SK-N-SH treated with all-trans-retinoic acid at 6 μM for 48 hours (cell line): ENCODE measurements around the gene SPP2.

ENCODE experiments used
- ARNTL ChIP-seq: fragments of 450-650 bp; formaldehyde crosslinking; IDR thresholded peaks from 2 replicates; pipeline ENCODE4 v1.5.0; 2020; ENCODE audit warnings: low read depth, mild to moderate bottlenecking, moderate library complexity, borderline replicate concordance
- BACH2 ChIP-seq: fragments of 250-450 bp; sonication (Bioruptor Pico); IDR thresholded peaks from 2 replicates; pipeline ENCODE4 v1.9.0; 2021; ENCODE audit warnings: mild to moderate bottlenecking, borderline replicate concordance
- ESRRG ChIP-seq: fragments of 250-450 bp; sonication (Bioruptor Pico); IDR thresholded peaks from 2 replicates; pipeline ENCODE4 v1.6.1; 2021; ENCODE audit warnings: mild to moderate bottlenecking
- OSR1 ChIP-seq: fragments of 250-450 bp; sonication (Bioruptor Pico); IDR thresholded peaks from 2 replicates; pipeline ENCODE4 v1.8.0; 2022; ENCODE audit warnings: moderate library complexity, mild to moderate bottlenecking, inconsistent platforms
- RARB ChIP-seq: fragments of 250-450 bp; sonication (Bioruptor Pico); IDR thresholded peaks from 2 replicates; pipeline ENCODE4 v1.8.0; 2021; ENCODE audit warnings: mild to moderate bottlenecking, moderate library complexity
- ZC3H10 ChIP-seq: fragments of 250-450 bp; sonication (Bioruptor Pico); IDR thresholded peaks from 2 replicates; pipeline ENCODE4 v1.5.1; 2021; ENCODE audit warnings: mild to moderate bottlenecking, moderate library complexity
- ZFP3 ChIP-seq: fragments of 250-450 bp; sonication (Bioruptor Pico); IDR thresholded peaks from 2 replicates; pipeline ENCODE4 v1.5.0; 2020; ENCODE audit warnings: mild to moderate bottlenecking, moderate library complexity
- ZFP30 ChIP-seq: fragments of 450-650 bp; formaldehyde crosslinking; IDR thresholded peaks from 2 replicates; pipeline ENCODE4 v1.5.0; 2022; ENCODE audit warnings: mild to moderate bottlenecking, moderate library complexity
- ZNF70 ChIP-seq: fragments of 450-650 bp; formaldehyde crosslinking; IDR thresholded peaks from 2 replicates; pipeline ENCODE4 v1.5.0; 2020; ENCODE audit warnings: mild to moderate bottlenecking, moderate library complexity
- TF ChIP-seq, protein P1 (sequence below): fragments of 250-450 bp; sonication (Bioruptor Pico); IDR thresholded peaks from 2 replicates; pipeline ENCODE4 v1.5.1; 2020; ENCODE audit warnings: low read depth, mild to moderate bottlenecking, moderate library complexity
- TF ChIP-seq, protein P2 (sequence below): fragments of 250-450 bp; sonication (Bioruptor Pico); IDR thresholded peaks from 2 replicates; pipeline ENCODE4 v1.8.0; 2020; ENCODE audit warnings: mild to moderate bottlenecking, moderate library complexity, borderline replicate concordance
- TF ChIP-seq, protein P3 (sequence below): fragments of 250-450 bp; sonication (Bioruptor Pico); IDR thresholded peaks from 2 replicates; pipeline ENCODE4 v1.8.0; 2021; ENCODE audit warnings: low read depth, mild to moderate bottlenecking, moderate library complexity, borderline replicate concordance

DNA sequence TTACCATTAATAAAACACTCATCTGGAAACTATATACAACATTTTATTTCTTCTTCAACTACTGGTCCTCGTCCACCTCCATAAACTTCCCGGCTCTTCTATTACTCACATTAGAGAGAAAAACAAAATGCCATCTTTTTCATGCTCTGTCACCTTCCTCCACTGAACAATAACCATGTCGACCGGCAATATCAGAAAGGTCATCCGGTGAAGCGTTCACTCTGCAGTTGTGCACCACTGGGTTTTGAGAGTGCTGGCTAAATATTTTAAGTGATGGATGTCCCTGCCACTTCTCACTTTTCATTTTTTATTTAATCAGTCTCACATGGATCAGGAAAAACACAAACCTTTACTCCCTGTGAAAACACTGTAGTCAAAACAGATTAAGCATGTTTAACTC, 48.2 kb downstream of the SPP2 start:
- TF ChIP-seq ZFP3 (CRISPR knock-in tag) (no peak), ARNTL (CRISPR knock-in tag) (no peak), OSR1 (CRISPR knock-in tag) (no peak), ZNF70 (CRISPR knock-in tag) (no peak), ESRRG (CRISPR knock-in tag) (no peak), BACH2 (CRISPR knock-in tag) (no peak), ZFP30 (no peak), ZC3H10 (CRISPR knock-in tag) (no peak), RARB (CRISPR knock-in tag) (no peak)
- TF ChIP-seq, protein P1, sequence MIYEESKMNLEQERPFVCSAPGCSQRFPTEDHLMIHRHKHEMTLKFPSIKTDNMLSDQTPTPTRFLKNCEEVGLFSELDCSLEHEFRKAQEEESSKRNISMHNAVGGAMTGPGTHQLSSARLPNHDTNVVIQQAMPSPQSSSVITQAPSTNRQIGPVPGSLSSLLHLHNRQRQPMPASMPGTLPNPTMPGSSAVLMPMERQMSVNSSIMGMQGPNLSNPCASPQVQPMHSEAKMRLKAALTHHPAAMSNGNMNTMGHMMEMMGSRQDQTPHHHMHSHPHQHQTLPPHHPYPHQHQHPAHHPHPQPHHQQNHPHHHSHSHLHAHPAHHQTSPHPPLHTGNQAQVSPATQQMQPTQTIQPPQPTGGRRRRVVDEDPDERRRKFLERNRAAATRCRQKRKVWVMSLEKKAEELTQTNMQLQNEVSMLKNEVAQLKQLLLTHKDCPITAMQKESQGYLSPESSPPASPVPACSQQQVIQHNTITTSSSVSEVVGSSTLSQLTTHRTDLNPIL: no peak
- TF ChIP-seq, protein P2, sequence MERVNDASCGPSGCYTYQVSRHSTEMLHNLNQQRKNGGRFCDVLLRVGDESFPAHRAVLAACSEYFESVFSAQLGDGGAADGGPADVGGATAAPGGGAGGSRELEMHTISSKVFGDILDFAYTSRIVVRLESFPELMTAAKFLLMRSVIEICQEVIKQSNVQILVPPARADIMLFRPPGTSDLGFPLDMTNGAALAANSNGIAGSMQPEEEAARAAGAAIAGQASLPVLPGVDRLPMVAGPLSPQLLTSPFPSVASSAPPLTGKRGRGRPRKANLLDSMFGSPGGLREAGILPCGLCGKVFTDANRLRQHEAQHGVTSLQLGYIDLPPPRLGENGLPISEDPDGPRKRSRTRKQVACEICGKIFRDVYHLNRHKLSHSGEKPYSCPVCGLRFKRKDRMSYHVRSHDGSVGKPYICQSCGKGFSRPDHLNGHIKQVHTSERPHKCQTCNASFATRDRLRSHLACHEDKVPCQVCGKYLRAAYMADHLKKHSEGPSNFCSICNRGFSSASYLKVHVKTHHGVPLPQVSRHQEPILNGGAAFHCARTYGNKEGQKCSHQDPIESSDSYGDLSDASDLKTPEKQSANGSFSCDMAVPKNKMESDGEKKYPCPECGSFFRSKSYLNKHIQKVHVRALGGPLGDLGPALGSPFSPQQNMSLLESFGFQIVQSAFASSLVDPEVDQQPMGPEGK: no peak
- TF ChIP-seq, protein P3, sequence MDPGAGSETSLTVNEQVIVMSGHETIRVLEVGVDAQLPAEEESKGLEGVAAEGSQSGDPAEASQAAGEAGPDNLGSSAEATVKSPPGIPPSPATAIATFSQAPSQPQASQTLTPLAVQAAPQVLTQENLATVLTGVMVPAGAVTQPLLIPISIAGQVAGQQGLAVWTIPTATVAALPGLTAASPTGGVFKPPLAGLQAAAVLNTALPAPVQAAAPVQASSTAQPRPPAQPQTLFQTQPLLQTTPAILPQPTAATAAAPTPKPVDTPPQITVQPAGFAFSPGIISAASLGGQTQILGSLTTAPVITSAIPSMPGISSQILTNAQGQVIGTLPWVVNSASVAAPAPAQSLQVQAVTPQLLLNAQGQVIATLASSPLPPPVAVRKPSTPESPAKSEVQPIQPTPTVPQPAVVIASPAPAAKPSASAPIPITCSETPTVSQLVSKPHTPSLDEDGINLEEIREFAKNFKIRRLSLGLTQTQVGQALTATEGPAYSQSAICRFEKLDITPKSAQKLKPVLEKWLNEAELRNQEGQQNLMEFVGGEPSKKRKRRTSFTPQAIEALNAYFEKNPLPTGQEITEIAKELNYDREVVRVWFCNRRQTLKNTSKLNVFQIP (CRISPR knock-in tag): no peak
